ENCODE measurements around the gene ASIC3. TPM values are rescaled to one million over a fixed set of nuclear protein-coding genes. Genes with fewer than 3 reads are reported as not detected.

Gene ASIC3
- total and polyA plus RNA-seq, 2 of the 8 experiments (the other 6 are each of a cell fraction or from before 2014, with no cell fraction given), result 1.6 to 1.9 TPM

DNA sequence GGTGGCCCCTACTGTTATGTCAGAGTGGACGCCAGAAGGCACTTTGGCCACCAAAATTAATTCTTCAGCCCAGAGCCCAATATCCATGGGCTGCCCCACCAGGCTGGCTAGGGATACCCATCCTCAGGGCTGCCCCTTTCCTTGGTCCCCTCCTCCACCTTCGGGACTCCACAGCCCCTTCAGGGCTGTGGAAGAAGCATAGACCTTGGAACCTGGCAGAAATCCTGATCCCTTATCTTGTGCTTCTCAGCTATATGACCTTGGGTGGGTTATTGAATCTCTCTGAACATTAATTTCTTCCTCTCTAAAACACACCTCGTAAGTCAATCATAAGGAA is 35.5 kb downstream of the ASIC3 start (continued):
- TF ChIP-seq, protein P1, sequence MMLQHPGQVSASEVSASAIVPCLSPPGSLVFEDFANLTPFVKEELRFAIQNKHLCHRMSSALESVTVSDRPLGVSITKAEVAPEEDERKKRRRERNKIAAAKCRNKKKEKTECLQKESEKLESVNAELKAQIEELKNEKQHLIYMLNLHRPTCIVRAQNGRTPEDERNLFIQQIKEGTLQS (IDR thresholded peaks at IDR 0.05; ENCODE audit: insufficient read depth, low read depth, low read length), result no peak
- TF ChIP-seq SAP30 (IDR thresholded peaks at IDR 0.05; ENCODE audit: insufficient read depth, insufficient replicate concordance, low read length), result no peak
- TF ChIP-seq BACH1 (IDR thresholded peaks at IDR 0.05; ENCODE audit: low read length), result no peak
- TF ChIP-seq NANOG (IDR thresholded peaks at IDR 0.05; ENCODE audit: insufficient read depth, low read depth, low read length, poor library complexity, severe bottlenecking), result no peak
- no peak for TF ChIP-seq TAF7 (optimal IDR thresholded peaks at IDR 0.05; ENCODE audit: borderline replicate concordance, low read depth, low read length)
- no peak for TF ChIP-seq SRF (IDR thresholded peaks at IDR 0.05; ENCODE audit: low read depth, low read length)
